Measurements from ENCODE around the gene KDM2B.
A peak's percentile ranks its signal among the peaks of the same experiment; 100 is the strongest.

The KDM2B gene

DNA sequence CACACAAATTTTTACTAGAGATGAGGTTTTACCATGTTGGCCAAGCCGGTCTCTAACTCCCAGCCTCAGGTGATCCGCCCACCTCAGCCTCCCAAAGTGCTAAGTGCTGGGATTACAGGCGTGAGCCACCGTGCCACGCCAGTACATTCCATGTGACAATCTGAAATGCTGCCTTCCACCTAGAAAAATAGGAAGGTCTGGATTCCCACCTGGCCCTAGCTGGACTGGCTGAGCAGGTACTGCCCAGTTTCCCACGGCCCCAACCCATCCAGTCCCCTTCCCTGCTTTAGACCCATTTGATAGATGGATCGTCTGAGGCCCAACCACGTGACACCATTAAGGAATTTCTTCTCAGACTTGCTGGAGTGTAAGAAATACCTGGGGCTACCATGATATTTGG lies 55.4 kb downstream of the KDM2B start:
- DNase-seq: no peak

DNA sequence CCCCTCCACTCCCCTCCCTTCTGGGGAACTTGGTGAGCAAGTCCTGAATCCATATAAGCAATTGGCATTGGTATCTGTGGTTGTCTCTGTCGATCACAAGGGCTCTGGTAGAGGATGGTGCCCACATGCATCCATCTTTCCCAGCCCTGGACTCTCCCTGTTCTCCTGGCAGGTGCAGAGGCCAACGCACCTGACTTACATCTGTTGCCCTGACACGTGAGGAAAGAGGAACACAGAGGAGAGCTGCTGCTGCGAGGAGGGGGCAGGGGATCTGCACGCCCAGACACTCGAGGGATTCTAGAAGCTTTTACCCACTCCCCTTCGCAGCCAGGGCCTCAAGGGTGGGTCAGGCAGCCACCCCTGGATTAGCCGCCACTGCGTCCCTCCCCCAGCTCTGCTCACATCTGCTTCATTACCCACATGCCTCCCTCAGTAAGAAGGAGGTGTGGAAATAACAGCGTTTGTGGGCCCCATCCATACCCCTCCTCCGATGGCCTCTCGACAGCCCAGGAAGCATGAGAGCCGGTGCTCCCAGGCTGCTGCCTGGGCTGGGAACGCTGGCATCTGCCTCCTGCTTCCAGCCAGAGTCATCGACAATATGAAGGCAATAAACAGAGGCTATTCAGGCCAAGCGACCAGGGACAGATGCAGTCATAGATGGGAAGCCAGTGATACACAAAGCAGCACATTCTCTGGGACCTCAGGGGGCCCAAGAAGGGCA lies 56.5 kb downstream of the KDM2B start:
- no peak for DNase-seq

DNA sequence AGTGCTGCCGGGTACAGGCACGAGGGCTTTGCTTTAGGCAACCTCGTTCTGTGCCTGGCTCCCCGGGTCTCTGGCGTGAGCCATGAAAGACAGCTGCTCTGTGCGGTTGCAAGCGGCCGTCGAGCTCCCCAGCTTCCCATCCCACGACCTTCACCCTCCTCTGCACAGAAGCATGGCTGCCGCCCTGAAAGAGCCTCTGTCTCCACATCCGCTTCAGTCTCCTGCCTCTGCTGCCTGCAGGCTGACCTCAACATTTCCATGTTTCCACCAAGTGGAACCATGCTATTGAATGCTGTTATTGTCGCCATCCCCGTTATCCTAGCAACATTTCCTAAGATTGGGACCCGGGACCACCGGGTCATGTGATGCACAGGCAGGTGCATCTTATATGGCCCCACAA lies 57.1 kb downstream of the KDM2B start:
- DNase-seq: no peak

DNA sequence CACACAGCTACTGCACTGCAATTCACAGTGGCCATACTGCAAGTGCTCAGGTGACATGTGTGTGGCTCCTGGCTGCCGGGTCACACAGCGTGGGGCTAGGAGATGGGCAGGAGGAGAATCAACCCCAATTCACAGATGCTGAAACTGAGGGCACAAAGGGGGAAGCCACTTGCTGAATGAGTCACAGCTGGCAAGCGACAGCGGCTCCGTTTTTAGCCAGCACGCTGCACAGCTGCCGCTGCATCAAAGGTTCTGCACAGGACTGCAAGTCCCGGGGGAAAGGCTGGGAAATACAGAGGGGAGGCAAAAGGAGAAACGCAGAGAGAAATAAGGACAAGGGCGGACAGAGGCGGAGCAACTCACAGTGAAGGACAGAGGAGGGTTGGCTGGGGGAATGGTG lies 57.9 kb downstream of the KDM2B start:
- DNase-seq: no peak

DNA sequence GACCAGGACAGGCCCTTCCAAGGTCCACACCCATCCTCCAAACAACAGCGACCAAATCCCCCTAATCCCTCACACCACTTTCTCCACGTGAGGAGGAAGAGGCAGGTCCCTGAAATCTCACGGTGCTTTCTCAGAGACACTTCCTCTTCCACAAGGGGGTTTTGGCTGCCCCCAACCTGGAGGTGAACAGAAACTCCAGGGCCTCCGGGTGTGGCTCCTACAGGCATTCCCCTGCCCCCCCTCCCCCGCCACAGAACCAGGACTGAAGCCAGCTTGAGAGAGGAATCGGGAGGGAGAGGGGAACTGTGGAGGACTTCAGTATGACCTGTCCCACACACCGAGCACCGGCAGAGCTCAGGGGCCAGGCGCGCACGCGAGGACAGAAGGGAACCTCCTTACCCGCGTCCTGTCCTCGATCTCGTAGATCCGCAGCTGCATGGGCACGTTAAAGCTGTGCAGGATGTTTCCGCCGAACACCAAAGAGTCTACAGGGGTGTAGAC lies 60.2 kb downstream of the KDM2B start:
- DNase-seq: no peak

DNA sequence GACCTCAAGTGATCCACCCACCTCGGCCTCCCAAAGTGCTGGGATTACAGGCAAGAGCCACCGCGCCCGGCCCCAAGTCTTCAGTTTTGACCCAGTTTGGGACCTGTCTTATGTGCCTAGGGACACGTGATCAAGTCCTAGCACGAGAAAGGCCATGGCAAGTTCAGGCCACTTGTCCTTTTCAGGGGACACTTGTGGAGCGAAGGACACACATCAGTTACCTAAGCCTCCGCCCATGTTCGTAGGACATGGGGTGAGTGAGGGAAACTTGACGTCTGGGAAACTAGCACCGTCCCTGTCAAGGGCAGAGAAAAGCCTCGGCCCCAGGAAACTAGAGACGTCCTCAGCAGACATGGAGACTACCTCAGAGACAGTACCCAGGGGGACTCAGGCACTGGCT lies 60.7 kb downstream of the KDM2B start:
- DNase-seq: no peak

DNA sequence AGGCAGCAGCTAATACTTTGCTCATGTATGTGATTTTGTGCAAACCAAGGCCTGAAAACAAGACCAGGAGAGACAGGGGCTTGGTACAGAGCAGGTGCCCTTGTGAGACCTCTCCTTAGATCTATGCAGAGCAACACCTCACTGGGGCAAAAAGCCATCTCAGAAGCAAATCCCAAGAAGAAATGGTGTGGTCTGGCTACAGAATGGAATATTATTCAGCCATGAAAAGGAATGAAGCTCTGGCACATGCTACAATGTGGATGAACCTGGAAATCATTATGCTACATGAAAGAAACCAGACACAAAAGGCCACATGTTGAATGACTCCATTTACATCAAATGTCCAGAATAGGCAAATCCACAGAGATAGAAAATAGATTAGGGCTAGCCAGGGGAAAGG lies 61.6 kb downstream of the KDM2B start:
- no peak for DNase-seq

DNA sequence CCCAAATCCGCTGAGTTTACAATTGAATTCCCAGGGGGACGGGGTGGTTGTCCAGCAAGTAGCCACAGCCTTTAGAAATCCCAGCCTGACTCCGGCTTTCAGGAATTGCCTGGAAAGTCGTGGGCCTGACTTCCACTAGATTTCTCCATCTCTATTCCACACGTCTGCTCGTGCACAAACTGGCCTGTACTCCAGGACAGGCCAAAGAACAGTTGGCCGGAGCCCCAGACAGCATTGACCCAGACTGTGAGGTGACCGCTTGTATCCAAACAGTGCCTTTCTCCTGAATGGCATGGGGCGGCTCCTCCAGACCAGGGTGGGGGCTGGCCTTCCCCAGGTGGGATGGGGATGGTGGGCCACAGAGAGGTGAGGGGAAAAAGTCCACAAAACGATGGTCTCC lies 62.2 kb downstream of the KDM2B start:
- no peak for DNase-seq

DNA sequence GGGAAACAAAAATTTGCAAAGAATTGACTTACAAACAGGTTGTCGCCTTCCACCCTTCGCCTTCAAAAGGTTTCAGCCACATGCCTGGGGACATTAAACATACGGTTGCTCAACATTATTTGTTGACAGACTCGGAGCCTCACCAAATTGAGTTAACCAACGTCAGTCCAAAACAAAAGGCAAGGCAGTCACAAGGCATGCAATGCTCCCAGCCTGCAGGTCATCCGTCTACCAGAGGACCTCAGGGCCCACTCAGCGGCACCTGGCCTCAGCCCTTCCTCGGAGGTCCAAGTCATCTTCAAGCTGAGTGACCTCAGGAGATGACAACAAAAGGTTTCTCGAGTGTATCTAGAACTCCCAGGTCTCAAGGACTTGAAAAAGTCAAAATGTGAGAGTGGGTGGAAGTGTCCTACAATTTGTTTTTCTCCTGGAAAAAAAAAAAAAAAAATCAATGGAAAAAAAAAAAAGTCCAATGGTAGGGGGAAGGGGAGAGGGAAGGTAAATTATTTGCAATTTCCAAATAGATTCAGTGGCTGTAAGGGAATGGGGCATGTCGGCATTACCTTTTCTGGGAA lies 64.3 kb downstream of the KDM2B start:
- no peak for DNase-seq

DNA sequence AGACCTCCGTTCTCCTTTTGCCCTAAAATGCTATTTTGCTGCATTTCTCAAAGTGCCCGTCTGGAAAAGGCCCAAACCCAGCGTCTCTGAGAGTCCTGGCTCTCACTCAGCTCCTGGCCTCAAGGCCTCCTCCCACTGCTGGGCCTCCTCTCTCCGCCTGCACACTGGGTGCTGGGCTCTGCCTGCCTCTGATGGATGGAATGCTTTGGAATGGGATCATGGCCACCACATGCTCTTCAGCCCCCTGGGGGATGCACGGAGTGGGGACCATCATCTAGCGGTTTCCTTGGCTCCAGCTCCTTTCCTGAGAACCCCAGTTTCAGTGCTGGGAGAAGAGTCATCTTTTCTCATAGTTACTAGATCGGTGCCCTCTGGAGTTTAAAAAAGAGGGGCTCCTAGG lies 65.2 kb downstream of the KDM2B start:
- no peak for DNase-seq

DNA sequence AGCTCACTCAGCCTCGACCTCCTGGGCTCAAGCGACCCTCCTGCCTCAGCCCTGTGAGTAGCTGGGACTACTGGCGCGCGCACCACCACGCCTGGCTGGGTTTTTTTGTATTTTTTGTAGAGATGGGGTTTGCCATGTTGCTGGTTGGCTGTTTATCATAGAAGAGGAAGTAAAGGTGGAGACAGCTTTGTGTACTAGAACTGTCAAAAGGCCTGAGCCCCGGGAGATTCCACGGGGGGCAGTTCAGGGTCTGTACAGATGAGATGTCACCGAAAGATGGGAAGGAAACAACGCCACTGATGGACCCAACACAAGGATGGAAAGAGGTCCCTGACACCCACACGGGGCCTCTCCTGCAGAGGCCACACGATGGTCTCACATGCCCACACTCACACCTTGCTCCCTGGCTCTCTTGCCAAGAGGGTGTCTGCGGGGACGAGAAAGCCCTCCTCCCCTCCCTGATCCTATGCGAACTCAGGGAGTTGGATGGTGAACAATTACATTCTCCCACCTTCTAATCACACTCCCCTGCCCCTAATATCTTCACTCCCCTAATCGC lies 66.6 kb downstream of the KDM2B start:
- DNase-seq: no peak

DNA sequence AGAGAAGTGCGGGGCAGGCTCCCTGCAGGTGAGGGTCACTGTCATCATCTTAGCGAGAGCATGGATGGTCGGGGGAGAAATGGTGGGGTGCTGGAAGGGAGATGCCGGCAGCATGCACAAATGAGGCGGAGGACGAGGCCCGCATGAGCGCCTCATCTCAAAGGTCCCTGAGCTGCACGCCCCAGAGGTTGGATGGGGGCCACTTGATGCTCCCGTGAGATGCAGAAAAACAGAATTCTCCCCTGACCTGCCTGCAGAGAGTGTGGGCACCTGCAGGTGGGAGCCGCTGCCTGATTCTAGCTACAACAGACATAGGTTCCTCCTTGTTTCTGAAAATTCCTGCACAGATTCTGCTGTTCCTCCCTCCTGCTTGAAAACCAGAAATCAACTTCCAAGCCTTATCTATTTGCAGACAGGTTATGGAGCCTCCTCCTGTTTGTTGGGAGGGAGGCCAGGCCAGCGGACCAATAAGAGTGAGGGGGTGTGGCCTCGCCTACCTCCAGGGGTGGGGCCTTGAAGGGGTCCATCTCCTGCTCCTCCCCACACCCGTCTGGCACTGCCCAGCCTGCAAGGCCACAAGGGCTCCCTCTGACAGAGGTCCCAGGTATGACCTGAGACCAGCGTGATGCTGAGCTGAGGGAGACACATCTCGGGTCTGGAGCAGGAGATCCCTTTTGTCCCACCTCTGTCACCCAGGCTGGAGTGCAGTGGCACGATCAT lies 67.2 kb downstream of the KDM2B start:
- DNase-seq: no peak

DNA sequence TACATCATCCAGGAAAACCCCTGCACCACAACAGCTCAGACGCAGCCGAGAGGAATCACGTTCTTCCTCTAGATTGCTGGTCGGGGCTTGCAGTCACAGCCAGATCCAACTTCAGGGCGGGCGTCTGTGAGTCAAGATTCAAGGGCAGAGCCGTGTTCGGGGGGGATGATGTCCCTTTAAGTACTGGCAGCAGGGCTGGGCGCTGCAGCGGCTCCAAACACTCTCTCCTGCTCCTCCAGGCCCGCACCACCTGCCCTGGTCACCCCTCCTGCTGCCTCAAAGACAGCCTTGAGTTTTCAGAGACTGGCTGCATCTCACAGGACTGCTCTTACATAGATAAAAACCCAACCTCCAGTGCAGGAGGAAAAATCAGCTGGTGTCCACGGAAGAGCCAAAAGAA lies 68.3 kb downstream of the KDM2B start:
- no peak for DNase-seq

DNA sequence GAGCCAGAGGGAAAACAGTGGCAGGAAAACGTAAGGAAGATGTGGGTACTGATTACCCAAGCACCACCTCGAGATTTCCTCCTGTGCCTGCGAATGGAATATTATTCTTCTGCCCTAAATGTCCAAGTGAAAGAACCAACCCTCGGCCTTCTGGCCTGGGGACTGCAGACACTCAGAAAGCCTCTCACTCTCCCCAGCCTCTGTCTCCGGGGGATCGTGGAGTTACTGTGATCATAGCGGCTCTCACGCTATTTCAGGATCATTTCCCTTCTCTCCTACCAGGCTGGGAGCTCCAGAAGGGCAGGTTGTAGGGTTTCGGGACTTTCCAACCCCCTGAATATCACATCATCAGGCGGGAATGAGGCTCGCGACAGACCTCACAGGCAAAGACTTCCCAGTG lies 68.9 kb downstream of the KDM2B start:
- DNase-seq: no peak

DNA sequence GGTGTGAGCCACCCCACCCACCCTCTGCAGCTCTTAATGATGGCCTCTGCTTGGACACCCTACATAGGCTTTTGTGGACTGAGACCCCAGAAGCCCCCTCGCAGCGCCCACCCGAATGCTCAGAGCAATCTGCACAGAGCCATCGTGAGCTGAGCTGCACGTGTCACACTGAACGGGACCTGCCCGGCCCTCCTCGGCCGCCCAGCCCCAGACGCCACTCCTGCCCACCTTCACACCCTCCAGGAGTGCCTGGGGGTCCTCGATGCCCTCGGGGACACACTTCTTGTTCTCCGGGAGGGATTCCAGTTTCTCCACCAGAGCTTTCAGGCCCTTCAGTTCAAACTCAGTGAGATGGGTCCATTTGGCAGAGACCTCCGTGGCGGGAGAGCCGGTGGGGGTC lies 71.5 kb downstream of the KDM2B start:
- no peak for DNase-seq

DNA sequence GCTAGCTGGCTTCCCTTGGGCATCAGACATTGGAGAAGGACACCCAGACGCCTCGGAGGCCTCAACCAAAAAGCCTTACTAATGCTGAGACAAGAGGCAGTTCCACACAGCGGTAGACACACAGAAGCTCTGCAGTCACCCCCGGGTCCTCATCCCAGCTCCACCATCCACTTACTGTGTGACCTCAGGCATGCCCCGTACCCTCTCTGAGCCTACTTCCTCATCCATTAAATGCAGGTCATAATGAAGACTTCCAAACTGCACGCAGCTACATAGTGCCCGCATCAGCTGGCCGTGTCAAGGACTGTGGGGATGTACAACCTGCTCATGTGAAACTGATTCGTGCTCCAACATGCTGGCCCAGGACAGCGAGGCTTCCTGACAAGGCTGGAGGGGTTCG lies 72.3 kb downstream of the KDM2B start:
- DNase-seq: no peak

DNA sequence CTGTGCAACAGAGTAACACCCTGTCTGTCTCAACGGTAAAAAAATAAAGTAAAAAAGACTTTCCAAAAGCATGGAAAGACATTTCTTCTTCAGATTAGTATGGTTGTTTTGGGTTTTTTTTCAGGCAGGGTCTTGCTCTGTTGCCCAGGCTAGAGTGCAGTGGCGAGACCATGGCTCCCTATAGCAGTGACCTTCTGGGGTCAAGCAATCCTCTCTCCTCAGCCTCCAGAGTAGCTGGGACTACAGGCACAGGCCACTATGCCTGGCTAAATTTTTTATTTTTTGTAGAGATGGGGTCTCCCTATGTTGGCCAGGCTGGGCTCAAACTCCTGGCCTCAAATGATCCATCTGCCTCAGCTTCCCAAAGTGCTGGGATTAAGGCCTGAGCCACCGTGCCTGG lies 72.8 kb downstream of the KDM2B start:
- DNase-seq: no peak

DNA sequence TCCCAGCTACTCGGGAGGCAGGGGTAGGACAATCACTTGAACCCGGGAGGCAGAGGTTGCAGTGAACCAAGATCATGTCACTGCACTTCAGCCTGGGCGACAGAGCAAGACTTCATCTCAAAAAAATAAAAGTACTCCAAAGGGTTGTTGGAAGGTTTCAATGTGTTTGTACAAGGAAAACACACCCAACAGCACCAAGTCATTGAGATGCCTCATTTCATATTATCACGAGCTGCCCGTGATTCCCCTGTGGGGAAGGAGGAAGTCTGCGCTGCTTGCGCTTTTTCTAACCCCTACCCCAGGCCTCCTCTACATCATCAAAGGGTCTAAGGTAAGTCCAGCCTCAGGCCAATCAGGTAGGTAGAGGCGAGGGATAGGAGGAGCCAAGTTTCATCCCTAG lies 73.6 kb downstream of the KDM2B start:
- DNase-seq: no peak

DNA sequence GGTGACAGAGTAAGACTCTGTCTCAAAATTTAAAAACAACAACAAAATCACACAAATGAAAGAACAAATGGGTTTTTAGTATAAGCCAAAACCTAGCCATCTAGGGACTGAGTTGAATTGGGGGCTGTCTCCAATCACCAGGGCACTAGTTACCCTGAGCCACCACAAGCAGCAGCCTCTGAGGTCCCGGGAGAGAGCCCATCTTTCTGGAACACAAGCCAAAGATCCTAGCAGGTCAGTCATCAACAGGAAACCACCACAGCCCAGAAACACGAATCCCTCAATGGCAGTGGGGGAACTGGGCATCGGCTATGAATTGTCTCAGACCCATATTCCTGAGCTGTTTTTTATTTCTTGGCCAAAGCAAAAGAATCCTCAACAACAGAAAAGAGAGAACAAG lies 75.3 kb downstream of the KDM2B start:
- DNase-seq: no peak

DNA sequence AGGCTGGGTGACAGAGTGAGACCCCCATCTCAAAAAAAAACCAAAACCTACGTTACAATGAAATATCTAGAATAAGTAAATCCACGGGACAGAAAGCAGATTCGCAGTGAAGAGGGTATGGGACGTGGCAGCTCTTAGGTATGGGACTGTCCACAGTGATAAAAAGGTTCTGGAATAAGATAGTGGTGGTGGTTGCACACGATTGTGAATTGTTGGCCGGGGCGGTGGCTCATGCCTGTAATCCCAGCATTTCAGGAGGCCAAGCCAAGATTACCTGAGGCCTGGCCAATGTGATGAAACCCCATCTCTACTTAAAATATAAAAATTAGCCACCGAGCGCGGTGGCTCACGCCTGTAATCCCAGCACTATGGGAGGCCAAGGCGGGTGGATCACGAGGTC lies 76.3 kb downstream of the KDM2B start:
- no peak for DNase-seq

DNA sequence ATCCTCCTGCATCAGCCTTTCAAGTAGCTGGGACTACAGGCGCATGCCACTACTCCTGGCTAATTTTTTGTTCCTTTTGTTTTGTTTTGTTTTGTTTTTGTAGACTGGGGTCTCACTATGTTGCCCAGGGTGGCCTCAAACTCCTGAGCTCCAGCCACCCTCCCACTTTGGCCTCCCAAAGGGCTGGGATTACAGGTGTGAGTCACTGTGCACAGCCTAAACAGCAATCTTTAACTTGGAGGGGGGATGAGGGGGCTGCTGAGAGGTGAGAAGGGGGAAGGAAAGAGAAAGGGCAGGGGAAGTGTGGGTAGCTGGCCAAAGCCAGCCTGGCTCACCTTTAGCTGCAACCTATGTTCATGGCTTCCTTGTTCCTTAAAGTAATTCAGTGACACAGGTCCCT lies 77.4 kb downstream of the KDM2B start:
- DNase-seq: no peak

DNA sequence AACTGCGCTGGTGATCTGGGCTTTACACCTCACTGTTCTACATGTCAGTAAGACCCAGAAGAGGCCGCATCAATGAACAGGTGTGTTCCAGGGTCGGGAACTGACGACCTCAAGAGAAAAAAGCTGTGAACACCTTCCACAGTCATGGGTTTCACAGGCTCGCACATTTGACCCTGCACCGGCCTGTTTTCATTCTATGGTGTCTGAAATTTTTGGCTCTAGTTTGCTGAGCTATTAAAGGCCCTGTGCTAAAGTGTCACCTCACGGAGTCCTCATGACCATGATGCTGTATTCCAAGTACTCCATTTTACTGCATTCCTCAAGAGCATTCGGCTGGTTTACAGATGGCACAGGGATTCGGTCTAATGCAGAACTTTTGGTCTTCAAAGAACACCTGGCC lies 78.9 kb downstream of the KDM2B start:
- DNase-seq: no peak

DNA sequence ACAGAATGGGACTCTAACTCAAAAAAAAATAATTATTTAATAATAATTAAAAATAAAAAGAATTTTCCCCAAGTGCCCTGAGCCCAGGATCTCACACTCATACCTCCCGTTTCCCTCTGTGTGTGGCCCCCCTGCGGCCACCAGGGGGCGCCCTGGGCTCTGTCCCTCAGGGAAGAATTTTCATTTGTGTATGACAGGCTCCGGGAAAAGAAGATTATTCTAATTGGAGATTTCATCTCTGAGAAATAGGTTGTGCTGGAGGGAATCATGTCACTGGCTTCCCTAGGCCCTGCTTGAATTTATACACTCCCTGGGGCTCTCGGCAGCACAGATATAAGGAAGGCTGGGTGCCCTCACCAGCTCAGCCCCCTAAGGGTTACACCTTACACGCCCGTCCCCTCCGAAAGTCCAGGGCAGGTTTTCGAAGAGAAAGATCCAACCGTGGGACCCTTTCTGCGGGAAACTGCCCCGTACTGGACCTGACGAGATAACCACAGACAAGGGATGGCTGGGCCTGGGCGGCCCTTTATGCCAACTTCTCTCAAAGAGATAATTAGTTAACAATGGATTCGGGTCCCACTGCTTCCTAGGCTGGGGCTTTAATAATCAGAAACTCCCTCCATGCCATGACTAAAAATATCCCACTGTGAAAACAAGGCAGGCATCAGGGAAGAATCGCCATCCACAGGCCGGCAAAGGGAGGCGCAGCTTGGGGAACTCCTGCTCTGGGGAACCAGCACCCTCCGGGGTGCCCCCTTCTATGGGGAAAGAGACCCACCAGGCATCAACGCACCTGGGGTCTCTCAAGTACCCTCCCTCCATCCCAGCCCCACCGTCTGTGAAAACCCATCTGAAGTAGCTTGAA lies 80.7 kb downstream of the KDM2B start:
- peak; percentile 63 for DNase-seq

All from CD4-positive, alpha-beta T cell treated with Interleukin-4 for 4 hours (primary cell).